PFSK-1 (cell line): Measurements from ENCODE around the gene CTU2.

ENCODE experiments used
- FOXP2 ChIP-seq: optimal IDR thresholded peaks from 2 replicates; pipeline ENCODE3; 2011; ENCODE audit warnings: borderline replicate concordance, control low read depth, inconsistent platforms; ENCODE audit not compliant: insufficient read depth; ENCODE audit errors: extremely low read length, extremely low read depth
- POLR2AphosphoS5 ChIP-seq: IDR thresholded peaks from 2 replicates; pipeline ENCODE4 v1.6.1; 2012; ENCODE audit warnings: low read depth, mild to moderate bottlenecking, control low read depth, low read length, moderate library complexity
- SIN3A ChIP-seq: IDR thresholded peaks from 2 replicates; pipeline ENCODE4 v1.6.1; 2012; ENCODE audit warnings: mild to moderate bottlenecking, low read length, moderate library complexity, borderline replicate concordance; ENCODE audit not compliant: insufficient read depth
- TAF1 ChIP-seq: IDR thresholded peaks from 2 replicates; pipeline ENCODE4 v1.6.1; 2012; ENCODE audit warnings: low read length, control low read depth, borderline replicate concordance; ENCODE audit not compliant: insufficient read depth
- TF ChIP-seq, protein P1 (sequence below), 2 experiments: IDR thresholded peaks; 2 replicates each; pipeline versions ENCODE4 v1.6.1 to v1.8.0; 2011 to 2012; ENCODE audit warnings: low read depth in 2 of 2, low read length in 2 of 2, control low read depth in 1 of 2, inconsistent platforms in 1 of 2, mild to moderate bottlenecking in 1 of 2, moderate library complexity in 1 of 2; ENCODE audit not compliant: insufficient read depth in 1 of 2

Gene CTU2

GRCh38 chr16:88755745-88756443, 49.6 kb downstream of the CTU2 start:
- TF ChIP-seq FOXP2 (no peak), TAF1 (no peak), POLR2AphosphoS5 (no peak), SIN3A (no peak)
- TF ChIP-seq, protein P1, sequence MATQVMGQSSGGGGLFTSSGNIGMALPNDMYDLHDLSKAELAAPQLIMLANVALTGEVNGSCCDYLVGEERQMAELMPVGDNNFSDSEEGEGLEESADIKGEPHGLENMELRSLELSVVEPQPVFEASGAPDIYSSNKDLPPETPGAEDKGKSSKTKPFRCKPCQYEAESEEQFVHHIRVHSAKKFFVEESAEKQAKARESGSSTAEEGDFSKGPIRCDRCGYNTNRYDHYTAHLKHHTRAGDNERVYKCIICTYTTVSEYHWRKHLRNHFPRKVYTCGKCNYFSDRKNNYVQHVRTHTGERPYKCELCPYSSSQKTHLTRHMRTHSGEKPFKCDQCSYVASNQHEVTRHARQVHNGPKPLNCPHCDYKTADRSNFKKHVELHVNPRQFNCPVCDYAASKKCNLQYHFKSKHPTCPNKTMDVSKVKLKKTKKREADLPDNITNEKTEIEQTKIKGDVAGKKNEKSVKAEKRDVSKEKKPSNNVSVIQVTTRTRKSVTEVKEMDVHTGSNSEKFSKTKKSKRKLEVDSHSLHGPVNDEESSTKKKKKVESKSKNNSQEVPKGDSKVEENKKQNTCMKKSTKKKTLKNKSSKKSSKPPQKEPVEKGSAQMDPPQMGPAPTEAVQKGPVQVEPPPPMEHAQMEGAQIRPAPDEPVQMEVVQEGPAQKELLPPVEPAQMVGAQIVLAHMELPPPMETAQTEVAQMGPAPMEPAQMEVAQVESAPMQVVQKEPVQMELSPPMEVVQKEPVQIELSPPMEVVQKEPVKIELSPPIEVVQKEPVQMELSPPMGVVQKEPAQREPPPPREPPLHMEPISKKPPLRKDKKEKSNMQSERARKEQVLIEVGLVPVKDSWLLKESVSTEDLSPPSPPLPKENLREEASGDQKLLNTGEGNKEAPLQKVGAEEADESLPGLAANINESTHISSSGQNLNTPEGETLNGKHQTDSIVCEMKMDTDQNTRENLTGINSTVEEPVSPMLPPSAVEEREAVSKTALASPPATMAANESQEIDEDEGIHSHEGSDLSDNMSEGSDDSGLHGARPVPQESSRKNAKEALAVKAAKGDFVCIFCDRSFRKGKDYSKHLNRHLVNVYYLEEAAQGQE (IDR thresholded peaks at IDR 0.05; ENCODE audit: insufficient read depth in 1 of 2, low read depth in 2 of 2, low read length in 2 of 2) = no peak

DNA sequence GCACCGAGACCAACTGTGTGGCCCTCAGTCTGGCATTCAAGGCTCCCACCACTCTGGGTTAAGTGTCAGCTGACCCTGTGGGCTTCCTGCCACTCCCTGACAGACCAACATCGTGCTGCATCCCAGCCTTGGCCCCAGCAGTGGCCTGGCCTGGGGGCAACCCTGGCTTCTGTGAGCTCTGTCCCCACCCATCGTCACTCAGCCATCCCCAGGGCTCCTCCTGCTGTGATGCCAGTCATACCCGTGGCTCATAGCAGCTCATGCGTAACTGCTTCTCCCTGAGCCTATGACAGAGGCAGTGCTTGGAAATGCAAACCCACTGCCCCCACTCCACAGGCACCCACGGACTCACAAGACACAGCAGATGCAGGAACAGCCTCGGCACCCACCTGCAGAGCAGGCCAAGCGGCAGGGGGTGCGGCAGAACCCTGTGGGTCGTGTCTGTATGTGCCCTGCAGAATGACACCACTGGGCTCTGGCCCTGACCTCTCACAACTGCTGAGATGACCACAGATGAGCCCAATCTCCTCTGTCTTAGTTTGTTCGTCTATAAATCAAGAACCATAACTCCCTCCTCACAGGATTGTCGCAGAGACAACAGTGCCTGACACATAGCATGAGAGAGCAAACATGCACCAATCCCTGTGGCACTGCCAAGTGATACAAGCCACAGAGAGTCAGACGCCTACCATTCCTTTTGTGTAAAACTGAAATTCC, 52.1 kb downstream of the CTU2 start:
- no peak for TF ChIP-seq POLR2AphosphoS5
- TF ChIP-seq FOXP2 = no peak
- no peak for TF ChIP-seq SIN3A
- TF ChIP-seq, protein P1 (IDR thresholded peaks at IDR 0.05; ENCODE audit: insufficient read depth in 1 of 2, low read depth in 2 of 2, low read length in 2 of 2) = no peak
- no peak for TF ChIP-seq TAF1

- TF ChIP-seq, protein P1 (IDR thresholded peaks at IDR 0.05; ENCODE audit: insufficient read depth in 1 of 2, low read depth in 2 of 2, low read length in 2 of 2) = no peak
- no peak for TF ChIP-seq FOXP2
These were observed 52.6 kb downstream of the CTU2 start for GRCh38 chr16:88758944-88759244.

GRCh38 chr16:88759245-88759975, 53.1 kb downstream of the CTU2 start:
- TF ChIP-seq SIN3A (no peak), TAF1 (no peak), FOXP2 (no peak)
- TF ChIP-seq, protein P1 (IDR thresholded peaks at IDR 0.05; ENCODE audit: insufficient read depth in 1 of 2, low read depth in 2 of 2, low read length in 2 of 2) = no peak
